PC-9 (cell line): Measurements from ENCODE around the gene RAB1B.

ENCODE experiments used
- EZH2 ChIP-seq: fragments of 200-600 bp; sonication (generic); IDR thresholded peaks from 2 replicates; pipeline ENCODE4 v1.8.0; 2017; ENCODE audit warnings: antibody characterized with exemption, low read depth
- TF ChIP-seq, protein P1 (sequence below): fragments of 200-600 bp; sonication (generic); conservative IDR thresholded peaks from 2 replicates; pipeline ENCODE4 v1.6.1; 2017; ENCODE audit warnings: mixed run types, antibody characterized with exemption, mild to moderate bottlenecking, moderate library complexity

DNA sequence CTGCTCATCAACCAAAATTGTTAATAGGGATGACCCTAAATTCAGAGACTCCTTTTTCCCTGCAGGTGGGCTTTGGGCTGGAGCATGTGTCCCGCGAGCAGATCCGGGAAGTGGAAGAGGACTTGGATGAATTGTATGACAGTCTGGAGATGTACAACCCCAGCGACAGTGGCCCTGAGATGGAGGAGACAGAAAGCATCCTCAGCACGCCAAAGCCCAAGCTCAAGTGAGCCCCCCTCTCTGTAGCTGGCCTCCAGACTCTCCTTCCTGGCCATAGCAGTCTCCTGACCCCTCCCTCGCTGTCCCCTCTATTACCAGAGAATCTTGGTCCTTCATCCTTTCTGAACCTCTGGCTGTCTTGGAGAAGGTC is 47.9 kb upstream of the RAB1B start:
- TF ChIP-seq, protein P1, sequence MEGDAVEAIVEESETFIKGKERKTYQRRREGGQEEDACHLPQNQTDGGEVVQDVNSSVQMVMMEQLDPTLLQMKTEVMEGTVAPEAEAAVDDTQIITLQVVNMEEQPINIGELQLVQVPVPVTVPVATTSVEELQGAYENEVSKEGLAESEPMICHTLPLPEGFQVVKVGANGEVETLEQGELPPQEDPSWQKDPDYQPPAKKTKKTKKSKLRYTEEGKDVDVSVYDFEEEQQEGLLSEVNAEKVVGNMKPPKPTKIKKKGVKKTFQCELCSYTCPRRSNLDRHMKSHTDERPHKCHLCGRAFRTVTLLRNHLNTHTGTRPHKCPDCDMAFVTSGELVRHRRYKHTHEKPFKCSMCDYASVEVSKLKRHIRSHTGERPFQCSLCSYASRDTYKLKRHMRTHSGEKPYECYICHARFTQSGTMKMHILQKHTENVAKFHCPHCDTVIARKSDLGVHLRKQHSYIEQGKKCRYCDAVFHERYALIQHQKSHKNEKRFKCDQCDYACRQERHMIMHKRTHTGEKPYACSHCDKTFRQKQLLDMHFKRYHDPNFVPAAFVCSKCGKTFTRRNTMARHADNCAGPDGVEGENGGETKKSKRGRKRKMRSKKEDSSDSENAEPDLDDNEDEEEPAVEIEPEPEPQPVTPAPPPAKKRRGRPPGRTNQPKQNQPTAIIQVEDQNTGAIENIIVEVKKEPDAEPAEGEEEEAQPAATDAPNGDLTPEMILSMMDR: no peak
- TF ChIP-seq EZH2: no peak
